Trophoblast cell (in vitro differentiated cells and primary cell): ENCODE results near the gene ENG.

Source experiments
- DNase-seq, 2 donors: peaks; one replicate each; pipeline ENCODE4 v3.0.0-alpha.2; 2016
- H2AFZ ChIP-seq: 2 replicates; pipeline ENCODE4 v1.6.1; 2013; ENCODE audit warnings: low read length, moderate library complexity, mild to moderate bottlenecking; ENCODE audit not compliant: insufficient read depth, poor library complexity
- H2AK5ac ChIP-seq: 2 replicates; pipeline ENCODE4 v1.6.1; 2013; ENCODE audit warnings: mild to moderate bottlenecking, low read length
- H2BK120ac ChIP-seq: 2 replicates; pipeline ENCODE4 v1.6.1; 2013; ENCODE audit warnings: low read length, mild to moderate bottlenecking, moderate library complexity; ENCODE audit not compliant: insufficient read depth, poor library complexity
- H2BK12ac ChIP-seq: 2 replicates; pipeline ENCODE4 v1.6.1; 2013; ENCODE audit warnings: mild to moderate bottlenecking, low read length, moderate library complexity
- H2BK5ac ChIP-seq: 2 replicates; pipeline ENCODE4 v1.6.1; 2013; ENCODE audit warnings: low read length, low read depth, moderate library complexity, mild to moderate bottlenecking; ENCODE audit not compliant: poor library complexity
- H3K14ac ChIP-seq: 2 replicates; pipeline ENCODE4 v1.6.1; 2013; ENCODE audit warnings: mild to moderate bottlenecking, low read length
- H3K18ac ChIP-seq: 2 replicates; pipeline ENCODE4 v1.6.1; 2013; ENCODE audit warnings: mild to moderate bottlenecking, low read length
- H3K23ac ChIP-seq: 2 replicates; pipeline ENCODE4 v1.6.1; 2013; ENCODE audit warnings: low read length
- H3K27ac ChIP-seq: 2 replicates; pipeline ENCODE4 v1.5.1; 2013; ENCODE audit warnings: low read depth, mild to moderate bottlenecking, inconsistent platforms, low read length, moderate library complexity
- H3K27me3 ChIP-seq: 2 replicates; pipeline ENCODE4 v1.6.1; 2013; ENCODE audit warnings: inconsistent platforms, mild to moderate bottlenecking, low read length, moderate library complexity; ENCODE audit not compliant: insufficient read depth
- H3K36me3 ChIP-seq, 2 experiments: 1 replicate in 1 of 2; 2 replicates in 1 of 2; pipeline ENCODE4 v1.6.1; 2013; ENCODE audit warnings: low read length in 2 of 2, mild to moderate bottlenecking in 2 of 2, moderate library complexity in 1 of 2; ENCODE audit not compliant: insufficient read depth in 2 of 2, control insufficient read depth in 1 of 2
- H3K4ac ChIP-seq: 2 replicates; pipeline ENCODE4 v1.6.1; 2013; ENCODE audit warnings: low read depth, mild to moderate bottlenecking, low read length, moderate library complexity
- H3K4me1 ChIP-seq, 2 experiments: 1 replicate in 1 of 2; 2 replicates in 1 of 2; pipeline ENCODE4 v1.6.1; 2013; ENCODE audit warnings: low read length in 2 of 2, mild to moderate bottlenecking in 2 of 2, moderate library complexity in 1 of 2; ENCODE audit not compliant: insufficient read depth in 2 of 2, control insufficient read depth in 1 of 2
- H3K4me2 ChIP-seq: 2 replicates; pipeline ENCODE4 v1.6.1; 2013; ENCODE audit warnings: inconsistent platforms, mild to moderate bottlenecking, low read length, moderate library complexity
- H3K4me3 ChIP-seq: 2 replicates; pipeline ENCODE4 v1.5.1; 2013; ENCODE audit warnings: mild to moderate bottlenecking, low read depth, low read length, inconsistent platforms
- H3K79me1 ChIP-seq: one replicate; pipeline ENCODE4 v1.6.1; 2013; ENCODE audit warnings: low read length
- H3K79me2 ChIP-seq: 2 replicates; pipeline ENCODE4 v1.6.1; 2013; ENCODE audit warnings: low read length, mild to moderate bottlenecking; ENCODE audit not compliant: control insufficient read depth, insufficient read depth, poor library complexity
- H3K9ac ChIP-seq: 2 replicates; pipeline ENCODE4 v1.6.1; 2013; ENCODE audit warnings: mild to moderate bottlenecking, low read length
- H3K9me3 ChIP-seq: 2 replicates; pipeline ENCODE4 v1.6.1; 2013; ENCODE audit warnings: low read depth, mild to moderate bottlenecking, control low read depth, inconsistent platforms, low read length; ENCODE audit not compliant: insufficient read depth
- H4K12ac ChIP-seq: 2 replicates; pipeline ENCODE4 v1.6.1; 2013; ENCODE audit warnings: low read depth, mild to moderate bottlenecking, low read length, moderate library complexity
- H4K8ac ChIP-seq: 2 replicates; pipeline ENCODE4 v1.6.1; 2013; ENCODE audit warnings: low read depth, mild to moderate bottlenecking, low read length, moderate library complexity
- H4K91ac ChIP-seq: one replicate; pipeline ENCODE4 v1.6.1; 2013; ENCODE audit warnings: low read depth, mild to moderate bottlenecking, low read length, moderate library complexity
- WGBS: extraction: QIAGEN DNeasy Blood & Tissue Kit; methylation state at CpG from one replicate; pipeline ENCODE4 v1.1.7; 2013; ENCODE audit warnings: missing lambda C conversion rate; ENCODE audit not compliant: insufficient read length, insufficient coverage; ENCODE audit errors: extremely low coverage; 5-methylcytosine and 5-hydroxymethylcytosine counted together

Gene ENG

GRCh38 chr9:127898433-127899127, 44.1 kb upstream of the ENG start:
- peak overlapping the region; percentile 23 for H2BK5ac ChIP-seq
- peak overlapping the region; percentile 48 for H3K18ac ChIP-seq
- peak overlapping the region; percentile 44 for H2AK5ac ChIP-seq
- no peaks in the 10 kb centered on the region for H3K27me3 ChIP-seq
- peaks cover 4% of the 10 kb centered on the region for H3K79me2 ChIP-seq
- H3K79me1 ChIP-seq: peaks cover 11% of the 10 kb centered on the region
- WGBS: no CpG with 5 or more reads among the region's 32 CpGs
- peak overlapping the region; percentile 84 for H4K8ac ChIP-seq
- peaks cover 10 to 23% of the 10 kb centered on the region in 2 experiments for H3K4me1 ChIP-seq
- peak overlapping the region; percentile 97 for H3K4me2 ChIP-seq
- H3K4me3 ChIP-seq: peak overlapping the region; percentile 81
- H2BK120ac ChIP-seq: peak overlapping the region; percentile 68
- peak overlapping the region; percentile 75 for H4K91ac ChIP-seq
- peaks cover 15% of the 10 kb centered on the region for H3K9me3 ChIP-seq
- peak overlapping the region; percentile 31 for H3K4ac ChIP-seq
- peak overlapping the region; percentile 70 for H3K9ac ChIP-seq
- H3K36me3 ChIP-seq: peaks cover 23 to 29% of the 10 kb centered on the region in 2 experiments
- peak overlapping the region; percentile 73 for H2AFZ ChIP-seq
- peak; percentile 41 to 53 for DNase-seq
- H3K27ac ChIP-seq: no peak overlapping the region
- H4K12ac ChIP-seq: peak overlapping the region; percentile 74
- H2BK12ac ChIP-seq: peak overlapping the region; percentile 70
- H3K23ac ChIP-seq: no peak overlapping the region
- peak overlapping the region; percentile 77 for H3K14ac ChIP-seq

DNA sequence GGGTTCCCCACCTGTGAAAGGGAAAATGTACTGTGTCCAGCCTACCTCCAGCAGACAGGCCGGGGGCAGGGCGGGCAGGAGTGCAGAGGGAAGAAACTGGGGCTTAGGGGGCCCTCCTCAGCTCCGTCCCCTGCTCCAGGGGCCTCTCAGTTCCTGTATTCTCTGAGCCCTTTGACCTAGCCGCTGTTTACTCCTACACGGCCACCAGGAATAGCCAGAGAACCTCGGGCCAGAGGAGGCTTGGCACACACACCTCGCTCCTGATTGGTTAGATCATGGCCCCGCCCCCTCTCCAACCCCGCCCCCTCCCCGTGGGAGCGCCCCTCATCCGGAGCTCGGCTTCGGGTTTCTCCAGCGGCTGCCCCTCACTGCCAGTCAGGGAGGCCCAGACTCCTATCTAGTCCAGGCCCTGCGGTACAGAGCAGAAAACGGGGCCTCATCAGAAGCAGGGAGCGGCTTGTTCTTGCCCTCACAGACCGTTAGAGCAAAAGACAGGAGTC, 42.8 kb upstream of the ENG start:
- peak in 1 of 2 donors; percentile 10 for DNase-seq
- Histone ChIP-seq H4K91ac (peak overlapping the region; percentile 49), H3K27me3 (no peaks in the 10 kb centered on the region), H3K79me1 (peaks cover 11% of the 10 kb centered on the region), H3K36me3 (peaks cover 33 to 37% of the 10 kb centered on the region in 2 experiments), H4K12ac (peak overlapping the region; percentile 32), H3K4me1 (peaks cover 7 to 22% of the 10 kb centered on the region in 2 experiments), H3K23ac (no peak overlapping the region), H2BK5ac (no peak overlapping the region), H3K4me2 (peak overlapping the region; percentile 32), H4K8ac (peak overlapping the region; percentile 11), H3K9ac (no peak overlapping the region), H2BK120ac (no peak overlapping the region), H3K9me3 (peaks cover 23% of the 10 kb centered on the region), H3K4ac (no peak overlapping the region), H2BK12ac (no peak overlapping the region), H3K27ac (peak overlapping the region; percentile 6), H2AFZ (peak overlapping the region; percentile 74), H3K79me2 (peaks cover 4% of the 10 kb centered on the region), H3K4me3 (no peak overlapping the region), H2AK5ac (no peak overlapping the region), H3K18ac (peak overlapping the region; percentile 58), H3K14ac (no peak overlapping the region)
- no CpG with 5 or more reads among the region's 19 CpGs for WGBS

DNA sequence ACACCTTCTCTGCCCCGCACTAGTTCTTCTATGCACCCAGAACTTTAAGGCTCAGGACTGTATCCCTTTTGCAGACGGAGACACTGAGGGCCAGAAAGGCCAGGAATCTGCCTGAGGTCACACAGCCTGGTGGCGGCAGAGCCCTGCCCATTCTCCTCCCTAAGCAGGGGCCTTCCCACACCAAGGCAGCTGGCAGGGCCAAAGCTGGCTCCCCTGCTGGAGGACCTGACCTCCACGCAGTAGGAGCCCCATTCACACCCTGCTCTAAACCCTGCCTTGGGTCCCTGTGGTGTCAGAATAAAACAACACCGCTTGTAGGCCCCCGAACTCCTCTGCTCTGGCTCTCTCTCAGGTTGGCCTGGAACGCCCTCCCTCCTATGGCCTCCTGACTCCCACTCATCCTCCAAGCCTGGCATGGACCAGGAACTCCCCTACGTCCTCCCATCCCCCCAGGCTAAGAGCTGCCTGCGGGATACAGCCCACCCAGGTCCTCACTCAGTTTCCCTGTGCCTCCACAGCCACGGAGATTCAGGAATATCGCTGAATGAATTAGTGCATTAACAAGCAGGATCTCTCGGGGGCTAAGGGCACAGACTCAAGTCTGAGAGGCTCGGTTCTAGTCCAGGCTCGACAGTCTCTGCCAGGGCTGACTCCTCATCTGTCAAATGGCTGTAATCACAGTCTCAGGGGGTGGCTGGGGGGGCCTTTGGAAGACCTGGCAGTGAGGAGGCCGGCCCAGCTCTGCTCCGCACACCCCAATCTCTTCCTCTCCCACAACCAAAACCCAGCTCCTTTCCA, 42.1 kb upstream of the ENG start:
- Histone ChIP-seq H3K9me3 (peaks cover 23% of the 10 kb centered on the region), H2BK5ac (no peak overlapping the region), H3K23ac (no peak overlapping the region), H4K8ac (no peak overlapping the region), H3K27me3 (no peaks in the 10 kb centered on the region), H4K12ac (no peak overlapping the region), H3K79me1 (peaks cover 11% of the 10 kb centered on the region), H3K79me2 (peaks cover 4% of the 10 kb centered on the region), H3K36me3 (peaks cover 33 to 37% of the 10 kb centered on the region in 2 experiments), H3K4ac (no peak overlapping the region), H3K4me3 (no peak overlapping the region), H3K4me1 (peaks cover 7 to 22% of the 10 kb centered on the region in 2 experiments), H4K91ac (no peak overlapping the region), H3K9ac (no peak overlapping the region), H3K27ac (no peak overlapping the region), H3K18ac (peak overlapping the region; percentile 58), H2AK5ac (no peak overlapping the region), H2BK12ac (no peak overlapping the region), H3K4me2 (peak overlapping the region; percentile 32), H2BK120ac (no peak overlapping the region), H3K14ac (no peak overlapping the region), H2AFZ (no peak overlapping the region)
- no CpG with 5 or more reads among the region's 16 CpGs for WGBS
- DNase-seq: peak in 1 of 2 donors; percentile 15

GRCh38 chr9:127895811-127896210, 41.4 kb upstream of the ENG start:
- no peak overlapping the region for H3K18ac ChIP-seq
- no CpG with 5 or more reads among the region's 8 CpGs for WGBS
- H3K36me3 ChIP-seq: peaks cover 34 to 37% of the 10 kb centered on the region in 2 experiments
- no peak overlapping the region for H3K4me2 ChIP-seq
- no peak overlapping the region for H2BK120ac ChIP-seq
- no peak overlapping the region for H2BK12ac ChIP-seq
- peaks cover 11% of the 10 kb centered on the region for H3K79me1 ChIP-seq
- H3K79me2 ChIP-seq: peaks cover 4% of the 10 kb centered on the region
- no peak overlapping the region for H2BK5ac ChIP-seq
- no peak overlapping the region for H4K8ac ChIP-seq
- no peak overlapping the region for H4K12ac ChIP-seq
- H2AFZ ChIP-seq: no peak overlapping the region
- H3K27me3 ChIP-seq: no peaks in the 10 kb centered on the region
- no peak overlapping the region for H3K4me3 ChIP-seq
- no peak overlapping the region for H3K4ac ChIP-seq
- DNase-seq: no peak
- H3K9me3 ChIP-seq: peaks cover 23% of the 10 kb centered on the region
- no peak overlapping the region for H3K27ac ChIP-seq
- H3K23ac ChIP-seq: no peak overlapping the region
- H3K4me1 ChIP-seq: peaks cover 7 to 22% of the 10 kb centered on the region in 2 experiments
- no peak overlapping the region for H3K14ac ChIP-seq
- no peak overlapping the region for H2AK5ac ChIP-seq
- H4K91ac ChIP-seq: no peak overlapping the region
- H3K9ac ChIP-seq: peak overlapping the region; percentile 14
